Stimulated activated CD4-positive, alpha-beta T cell treated with anti-CD3 and anti-CD28 coated beads, Interleukin-4, amount 100 ng/mL, for 4 hours (primary cell): Measurements from ENCODE around the gene MYBBP1A.
"Not testable (repeated sequence)": the region's sequence is repeated elsewhere in the genome, so short reads cannot be mapped to it uniquely, and the experiment has no call there.

ENCODE experiments used
- DNase-seq, 2 experiments: peaks; one replicate each; pipeline ENCODE4 v3.0.0-alpha.2; 2020

MYBBP1A gene

GRCh38 chr17:4588391-4588790, 33.2 kb upstream of the MYBBP1A start:
- no peak for DNase-seq

GRCh38 chr17:4587803-4588202, 32.6 kb upstream of the MYBBP1A start:
- no peak for DNase-seq

- DNase-seq: no peak
These were observed 32.0 kb upstream of the MYBBP1A start for GRCh38 chr17:4587195-4587594.

GRCh38 chr17:4586043-4586442, 30.9 kb upstream of the MYBBP1A start:
- DNase-seq: no peak

GRCh38 chr17:4585638-4585994, 30.4 kb upstream of the MYBBP1A start:
- DNase-seq: no peak

GRCh38 chr17:4584917-4585637, 29.9 kb upstream of the MYBBP1A start:
- DNase-seq: no peak

- DNase-seq: peak; percentile 14 to 34
These were observed 29.1 kb upstream of the MYBBP1A start, which contains the start of gene SMTNL2 for GRCh38 chr17:4584101-4584916. SMTNL2 (plus strand) TSS chr17:4584529; CDS start chr17:4584606, 77 bp downstream.

- DNase-seq: no peak
These were observed 28.6 kb upstream of the MYBBP1A start for GRCh38 chr17:4583782-4584100.

- no peak for DNase-seq
These were observed 28.0 kb upstream of the MYBBP1A start for GRCh38 chr17:4583206-4583605.

- no peak for DNase-seq
These were observed 27.5 kb upstream of the MYBBP1A start for GRCh38 chr17:4582691-4583090.

- no peak for DNase-seq
These were observed 26.9 kb upstream of the MYBBP1A start for GRCh38 chr17:4582101-4582501.

GRCh38 chr17:4580291-4580690, 25.1 kb upstream of the MYBBP1A start:
- no peak for DNase-seq

GRCh38 chr17:4579678-4580077, 24.5 kb upstream of the MYBBP1A start:
- no peak for DNase-seq

- DNase-seq: not testable (repeated sequence)
These were observed 23.2 kb upstream of the MYBBP1A start for GRCh38 chr17:4578349-4578748.

- DNase-seq: no peak
These were observed 22.3 kb upstream of the MYBBP1A start for GRCh38 chr17:4577386-4577993.

- DNase-seq: no peak
These were observed 21.6 kb upstream of the MYBBP1A start for GRCh38 chr17:4576729-4577322.

- no peak for DNase-seq
These were observed 21.0 kb upstream of the MYBBP1A start for GRCh38 chr17:4576161-4576558.

GRCh38 chr17:4574448-4575045, 19.4 kb upstream of the MYBBP1A start:
- DNase-seq: no peak

GRCh38 chr17:4573669-4574068, 18.5 kb upstream of the MYBBP1A start:
- DNase-seq: peak; percentile 58 to 80

- no peak for DNase-seq
These were observed 17.9 kb upstream of the MYBBP1A start for GRCh38 chr17:4573115-4573514.

- DNase-seq: no peak
These were observed 16.9 kb upstream of the MYBBP1A start for GRCh38 chr17:4572131-4572530.

- no peak for DNase-seq
These were observed 14.4 kb upstream of the MYBBP1A start for GRCh38 chr17:4569591-4569990.

- peak in 1 of 2 experiments; percentile 22 for DNase-seq
These were observed 11.6 kb upstream of the MYBBP1A start for GRCh38 chr17:4566785-4567184.
